ENCODE data around the gene EFHC1. TPM values are rescaled to one million over a fixed set of nuclear protein-coding genes. Genes with fewer than 3 reads are reported as not detected.

EFHC1 gene
- total RNA-seq, 2 experiments from 2014 or later, result 3.4 to 4.8 TPM

GRCh38 chr6:52518279-52518945, 98.3 kb downstream of the EFHC1 start:
- Mint-ChIP-seq H3K4me1 (ENCODE audit: low read depth) (peaks cover 4% of the 10 kb centered on the region), H3K9me3 (no peaks in the 10 kb centered on the region), H3K27me3 (no peaks in the 10 kb centered on the region), H3K4me3 (no peak overlapping the region), H3K36me3 (ENCODE audit: low read depth) (peaks cover 51% of the 10 kb centered on the region), H3K27ac (no peak overlapping the region)
- H3K27ac ChIP-seq (ENCODE audit: low read depth in 1 of 2, low read length in 2 of 2), result no peak overlapping the region
- H3K36me3 ChIP-seq (ENCODE audit: insufficient read depth, low read length), result peaks cover 38% of the 10 kb centered on the region
- H3K27me3 ChIP-seq (ENCODE audit: control insufficient read depth in 1 of 2, insufficient read depth in 2 of 2, low read length in 2 of 2), result no peaks in the 10 kb centered on the region
- no peaks in the 10 kb centered on the region for H3K9me3 ChIP-seq (ENCODE audit: control insufficient read depth in 1 of 2, insufficient read depth in 1 of 2, low read length in 2 of 2)
- DNase-seq (no peak), ATAC-seq (ENCODE audit: poor library complexity) (no peak)
- intact Hi-C loops (cut with DNase I, micrococcal nuclease), result loop anchor here in 1 of 2 experiments (5.0 kb wide), 1 partner anchor 96 kb away; the partner anchor contains the start of gene EFHC1
- H3K4me3 ChIP-seq (ENCODE audit: low read length), result no peak overlapping the region
- POLR2A ChIA-PET, result no interaction called here
- no peaks in the 10 kb centered on the region for H3K4me1 ChIP-seq (ENCODE audit: insufficient read depth, low read length)
- CTCF ChIA-PET, result no interaction called here
- no peak for TF ChIP-seq CTCF (IDR thresholded peaks at IDR 0.05)

- H3K36me3 ChIP-seq (ENCODE audit: insufficient read depth, low read length), result peaks cover 33% of the 10 kb centered on the region
- H3K27ac ChIP-seq (ENCODE audit: low read depth in 1 of 2, low read length in 2 of 2), result no peak overlapping the region
- H3K27me3 ChIP-seq (ENCODE audit: control insufficient read depth in 1 of 2, insufficient read depth in 2 of 2, low read length in 2 of 2), result no peaks in the 10 kb centered on the region
- H3K4me3 ChIP-seq (ENCODE audit: low read length), result no peak overlapping the region
- Mint-ChIP-seq H3K4me1 (ENCODE audit: low read depth) (peaks cover 13% of the 10 kb centered on the region), H3K4me3 (no peak overlapping the region), H3K27ac (no peak overlapping the region), H3K9me3 (no peaks in the 10 kb centered on the region), H3K36me3 (ENCODE audit: low read depth) (peaks cover 42% of the 10 kb centered on the region), H3K27me3 (no peaks in the 10 kb centered on the region)
- ChIA-PET CTCF (no interaction called here), POLR2A (no interaction called here)
- intact Hi-C loops (cut with DNase I, micrococcal nuclease), result loop anchor here in 1 of 2 experiments (5.0 kb wide), 1 partner anchor 97 kb away; the partner anchor contains the start of gene EFHC1
- TF ChIP-seq CTCF (IDR thresholded peaks at IDR 0.05), result no peak
- no peaks in the 10 kb centered on the region for H3K4me1 ChIP-seq (ENCODE audit: insufficient read depth, low read length)
- DNase-seq (no peak), ATAC-seq (ENCODE audit: poor library complexity) (no peak)
- H3K9me3 ChIP-seq (ENCODE audit: control insufficient read depth in 1 of 2, insufficient read depth in 1 of 2, low read length in 2 of 2), result no peaks in the 10 kb centered on the region
Measured at GRCh38 chr6:52519618-52520017, 99.5 kb downstream of the EFHC1 start.

GRCh38 chr6:52522151-52522626, 102.0 kb downstream of the EFHC1 start:
- ChIA-PET CTCF (no interaction called here), POLR2A (no interaction called here)
- H3K9me3 ChIP-seq (ENCODE audit: control insufficient read depth in 1 of 2, insufficient read depth in 1 of 2, low read length in 2 of 2), result no peaks in the 10 kb centered on the region
- Mint-ChIP-seq H3K9me3 (no peaks in the 10 kb centered on the region), H3K27ac (no peak overlapping the region), H3K36me3 (ENCODE audit: low read depth) (peaks cover 24% of the 10 kb centered on the region), H3K27me3 (no peaks in the 10 kb centered on the region), H3K4me1 (ENCODE audit: low read depth) (peaks cover 17% of the 10 kb centered on the region), H3K4me3 (no peak overlapping the region)
- H3K27ac ChIP-seq (ENCODE audit: low read depth in 1 of 2, low read length in 2 of 2), result no peak overlapping the region
- H3K27me3 ChIP-seq (ENCODE audit: control insufficient read depth in 1 of 2, insufficient read depth in 2 of 2, low read length in 2 of 2), result no peaks in the 10 kb centered on the region
- intact Hi-C loops (cut with DNase I, micrococcal nuclease), result no loop called here
- H3K36me3 ChIP-seq (ENCODE audit: insufficient read depth, low read length), result peaks cover 10% of the 10 kb centered on the region
- ATAC-seq (ENCODE audit: poor library complexity) (no peak), DNase-seq (no peak)
- H3K4me1 ChIP-seq (ENCODE audit: insufficient read depth, low read length), result no peaks in the 10 kb centered on the region
- no peak overlapping the region for H3K4me3 ChIP-seq (ENCODE audit: low read length)
- no peak for TF ChIP-seq CTCF (IDR thresholded peaks at IDR 0.05)
